Activated CD8-positive, alpha-beta T cell treated with anti-CD3 and anti-CD28 coated beads for 36 hours (primary cell): Measurements from ENCODE around the gene NMB. TPM values are rescaled to one million over a fixed set of nuclear protein-coding genes. Genes with fewer than 3 reads are reported as not detected.

Experiments
- ATAC-seq: fragments of 200-7000 bp; cut with Tn5 transposase; one replicate; pipeline ENCODE4 v1.10.0; 2021; ENCODE audit warnings: mild to moderate bottlenecking, moderate library complexity
- CTCF ChIA-PET: fragments of 350-600 bp; sonication (Branson Sonifier 250); formaldehyde crosslinking; loops from one replicate; lab custom pipeline; 2021; ENCODE audit warnings: antibody characterized with exemption; lab: Charles Lee
- POLR2A ChIA-PET: fragments of 350-600 bp; sonication (Branson Sonifier 250); formaldehyde crosslinking; loops from one replicate; lab custom pipeline; 2021; ENCODE audit warnings: antibody characterized with exemption; lab: Charles Lee
- DNase-seq: peaks from one replicate; pipeline ENCODE4 v3.0.0-alpha.2; 2020
- H3K27ac Mint-ChIP-seq: one replicate; pipeline ENCODE4 v1.8.0; 2021; ENCODE audit warnings: mild to moderate bottlenecking, mixed read lengths
- H3K27me3 Mint-ChIP-seq: one replicate; pipeline ENCODE4 v1.8.0; 2021; ENCODE audit warnings: mixed read lengths
- H3K36me3 Mint-ChIP-seq: one replicate; pipeline ENCODE4 v1.8.0; 2021; ENCODE audit warnings: low read depth, mixed read lengths
- H3K4me1 Mint-ChIP-seq: one replicate; pipeline ENCODE4 v1.8.0; 2021; ENCODE audit warnings: low read depth, mixed read lengths
- H3K4me3 Mint-ChIP-seq: one replicate; pipeline ENCODE4 v1.8.0; 2021; ENCODE audit warnings: mild to moderate bottlenecking, moderate library complexity, mixed read lengths
- H3K9me3 Mint-ChIP-seq: one replicate; pipeline ENCODE4 v1.8.0; 2021; ENCODE audit warnings: mixed read lengths
- intact Hi-C: fragments of 100-400 bp; cut with micrococcal nuclease; formaldehyde crosslinking; loops from one replicate; pipeline ENCODE4 v1.10.0; 2022
- total RNA-seq, 2 experiments: library from RNA; stranded (reverse); gene quantifications; one replicate each; pipeline ENCODE4 v1.2.3, GENCODE V29; 2021
- TF ChIP-seq, protein P1 (sequence below): fragments of 200-600 bp; IDR thresholded peaks from one replicate; pipeline ENCODE4 v1.8.0; 2022; ENCODE audit warnings: antibody characterized with exemption, mild to moderate bottlenecking

Gene NMB
- total RNA-seq, 2 experiments from 2014 or later, result 1.7 to 2.7 TPM

DNA sequence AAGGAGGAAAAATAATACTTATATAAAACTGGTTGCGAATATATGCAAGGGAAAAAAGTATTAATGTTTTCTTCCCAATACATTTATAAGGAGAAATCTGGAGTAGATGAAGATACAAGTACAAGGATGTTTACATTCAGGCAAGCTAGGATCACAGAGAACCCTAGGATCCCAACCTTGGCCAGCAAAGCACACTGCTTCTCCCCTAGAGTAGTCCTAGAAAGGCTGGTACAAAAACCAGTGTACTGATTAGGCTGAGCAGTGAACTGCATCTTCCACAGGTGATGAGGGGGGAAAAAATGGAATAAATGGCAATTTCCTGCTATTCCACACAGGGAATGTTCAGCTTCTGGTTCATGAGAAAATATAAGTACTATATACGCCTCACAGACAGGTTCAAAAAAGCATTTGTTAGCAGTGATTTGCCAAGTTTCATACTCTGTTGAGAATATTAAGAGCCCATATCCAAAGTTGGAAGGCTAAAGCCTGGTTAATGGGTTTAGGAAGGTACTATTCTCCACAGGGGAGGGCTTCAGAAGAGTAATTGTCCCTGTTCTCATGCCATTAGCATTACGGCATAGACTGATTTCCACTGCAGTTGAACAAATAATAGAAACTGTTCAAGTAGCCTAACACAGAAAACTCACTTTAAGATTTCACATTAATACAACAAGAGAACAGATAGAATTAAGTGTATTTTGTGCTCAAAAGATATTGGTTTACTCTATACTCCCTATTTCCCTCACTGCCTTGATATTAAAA, 10.4 kb upstream of the NMB start:
- no peaks in the 10 kb centered on the region for H3K9me3 Mint-ChIP-seq
- no peak overlapping the region for H3K4me3 Mint-ChIP-seq
- H3K4me1 Mint-ChIP-seq, result peaks cover 40% of the 10 kb centered on the region
- DNase-seq (no peak), ATAC-seq (no peak)
- CTCF ChIA-PET, result interaction anchor here (1.4 kb wide), 1 partner anchor 14 kb away, joined by 3 read pairs; no protein-coding TSS in a partner anchor
- TF ChIP-seq, protein P1, sequence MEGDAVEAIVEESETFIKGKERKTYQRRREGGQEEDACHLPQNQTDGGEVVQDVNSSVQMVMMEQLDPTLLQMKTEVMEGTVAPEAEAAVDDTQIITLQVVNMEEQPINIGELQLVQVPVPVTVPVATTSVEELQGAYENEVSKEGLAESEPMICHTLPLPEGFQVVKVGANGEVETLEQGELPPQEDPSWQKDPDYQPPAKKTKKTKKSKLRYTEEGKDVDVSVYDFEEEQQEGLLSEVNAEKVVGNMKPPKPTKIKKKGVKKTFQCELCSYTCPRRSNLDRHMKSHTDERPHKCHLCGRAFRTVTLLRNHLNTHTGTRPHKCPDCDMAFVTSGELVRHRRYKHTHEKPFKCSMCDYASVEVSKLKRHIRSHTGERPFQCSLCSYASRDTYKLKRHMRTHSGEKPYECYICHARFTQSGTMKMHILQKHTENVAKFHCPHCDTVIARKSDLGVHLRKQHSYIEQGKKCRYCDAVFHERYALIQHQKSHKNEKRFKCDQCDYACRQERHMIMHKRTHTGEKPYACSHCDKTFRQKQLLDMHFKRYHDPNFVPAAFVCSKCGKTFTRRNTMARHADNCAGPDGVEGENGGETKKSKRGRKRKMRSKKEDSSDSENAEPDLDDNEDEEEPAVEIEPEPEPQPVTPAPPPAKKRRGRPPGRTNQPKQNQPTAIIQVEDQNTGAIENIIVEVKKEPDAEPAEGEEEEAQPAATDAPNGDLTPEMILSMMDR, result no peak
- H3K27me3 Mint-ChIP-seq, result no peaks in the 10 kb centered on the region
- H3K27ac Mint-ChIP-seq, result peak overlapping the region; percentile 80
- POLR2A ChIA-PET, result interaction anchor here (0.9 to 1.4 kb wide), 4 partner anchors 9 to 113 kb away, joined by 3 to 5 read pairs (median 3); partner anchors contain the start of gene ZSCAN2
- peaks cover 36% of the 10 kb centered on the region for H3K36me3 Mint-ChIP-seq
- intact Hi-C loops, result no loop called here

DNA sequence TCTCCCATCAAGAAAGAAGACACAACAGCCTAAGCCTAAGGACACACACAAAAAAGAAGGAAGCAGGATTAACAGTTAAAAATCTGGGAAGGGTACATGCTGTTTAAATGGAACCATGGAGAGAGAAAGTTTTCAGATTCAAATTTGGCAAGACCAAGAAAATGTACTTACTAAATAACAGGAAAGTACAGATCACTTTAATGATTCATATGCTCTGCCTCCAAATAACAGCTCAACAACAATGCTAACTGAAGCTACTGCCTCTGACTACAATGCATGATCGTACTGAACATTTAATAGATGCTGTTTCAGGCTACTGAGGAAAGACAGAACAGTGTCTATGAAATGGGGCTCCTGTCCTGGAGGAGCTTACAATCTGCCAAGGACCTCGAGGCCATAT, 8.4 kb upstream of the NMB start:
- ChIA-PET CTCF (interaction anchor here (0.9 kb wide), 1 partner anchor 118 kb away, joined by 4 read pairs; no protein-coding TSS in a partner anchor), POLR2A (interaction anchor here (1.0 kb wide), 2 partner anchors 12 to 83 kb away, joined by 3 to 4 read pairs; partner anchors contain the start of gene WDR73)
- no peak overlapping the region for H3K4me3 Mint-ChIP-seq
- ATAC-seq, result no peak
- TF ChIP-seq, protein P1, result no peak
- H3K9me3 Mint-ChIP-seq, result no peaks in the 10 kb centered on the region
- peaks cover 30% of the 10 kb centered on the region for H3K36me3 Mint-ChIP-seq
- H3K27ac Mint-ChIP-seq, result peak overlapping the region; percentile 63
- H3K27me3 Mint-ChIP-seq, result no peaks in the 10 kb centered on the region
- no peak for DNase-seq
- intact Hi-C loops, result no loop called here
- H3K4me1 Mint-ChIP-seq, result peaks cover 33% of the 10 kb centered on the region

- H3K4me1 Mint-ChIP-seq, result peaks cover 23% of the 10 kb centered on the region
- TF ChIP-seq, protein P1, result no peak
- CTCF ChIA-PET, result interaction anchor here (1.0 to 1.4 kb wide), 2 partner anchors 10 to 56 kb away, joined by 3 read pairs; no protein-coding TSS in a partner anchor
- no peaks in the 10 kb centered on the region for H3K27me3 Mint-ChIP-seq
- H3K27ac Mint-ChIP-seq, result no peak overlapping the region
- peaks cover 7% of the 10 kb centered on the region for H3K36me3 Mint-ChIP-seq
- intact Hi-C loops, result no loop called here
- DNase-seq, result no peak
- H3K4me3 Mint-ChIP-seq, result no peak overlapping the region
- POLR2A ChIA-PET, result no interaction called here
- no peaks in the 10 kb centered on the region for H3K9me3 Mint-ChIP-seq
- ATAC-seq, result no peak
Measured at GRCh38 chr15:84661001-84661400, 3.0 kb upstream of the NMB start.

GRCh38 chr15:84659904-84660781, 2.1 kb upstream of the NMB start:
- no peak for DNase-seq
- peaks cover 23% of the 10 kb centered on the region for H3K4me1 Mint-ChIP-seq
- no peak overlapping the region for H3K27ac Mint-ChIP-seq
- no peaks in the 10 kb centered on the region for H3K9me3 Mint-ChIP-seq
- H3K4me3 Mint-ChIP-seq, result no peak overlapping the region
- POLR2A ChIA-PET, result interaction anchor here (0.8 to 1.6 kb wide), 2 partner anchors 9 to 26 kb away, joined by 3 to 5 read pairs; no protein-coding TSS in a partner anchor
- CTCF ChIA-PET, result interaction anchor here (0.8 to 1.7 kb wide), 7 partner anchors 9 to 268 kb away, joined by 3 to 6 read pairs (median 3); no protein-coding TSS in a partner anchor
- peaks cover 3% of the 10 kb centered on the region for H3K36me3 Mint-ChIP-seq
- no peak for ATAC-seq
- TF ChIP-seq, protein P1, result no peak
- no peaks in the 10 kb centered on the region for H3K27me3 Mint-ChIP-seq
- intact Hi-C loops, result loop anchor here (5.0 to 10.0 kb wide), 3 partner anchors 87 to 215 kb away; partner anchors contain the start of gene ZNF592
